ENCODE data around the gene SPN.

Gene SPN

GRCh38 chr16:29698042-29698441 is 35.0 kb downstream of the SPN start:
- POLR2A ChIA-PET: no interaction called here
- no peak for DNase-seq (ENCODE audit: low read depth, low spot score)
- TF ChIP-seq CTCF (IDR thresholded peaks at IDR 0.05; ENCODE audit: insufficient read depth, low read length, missing control alignments): no peak
- CTCF ChIA-PET: interaction anchor here (1.5 to 10.9 kb wide), 7 partner anchors 10 to 335 kb away, joined by 7 to 124 read pairs (median 22); partner anchors contain the start of gene TLCD3B
- H3K4me3 ChIP-seq (ENCODE audit: low read depth, low read length): no peak overlapping the region

- TF ChIP-seq CTCF (IDR thresholded peaks at IDR 0.05; ENCODE audit: insufficient read depth, low read length, missing control alignments): no peak
- DNase-seq (ENCODE audit: low read depth, low spot score): no peak
- POLR2A ChIA-PET: no interaction called here
- H3K4me3 ChIP-seq (ENCODE audit: low read depth, low read length): no peak overlapping the region
- CTCF ChIA-PET: interaction anchor here (1.0 to 10.9 kb wide), 13 partner anchors 8 to 334 kb away, joined by 3 to 124 read pairs (median 14); partner anchors contain the start of genes CDIPT, KIF22 and TLCD3B
These were observed 35.7 kb downstream of the SPN start for GRCh38 chr16:29698484-29699323.

- no peak for DNase-seq (ENCODE audit: low read depth, low spot score)
- ChIA-PET CTCF (interaction anchor here (0.9 to 10.9 kb wide), 30 partner anchors 9 to 356 kb away, joined by 3 to 124 read pairs (median 7); partner anchors contain the start of genes C16orf92, CDIPT, KCTD13 and KIF22), POLR2A (no interaction called here)
- H3K4me3 ChIP-seq (ENCODE audit: low read depth, low read length): no peak overlapping the region
- TF ChIP-seq CTCF (IDR thresholded peaks at IDR 0.05; ENCODE audit: insufficient read depth, low read length, missing control alignments): no peak
These were observed 36.5 kb downstream of the SPN start for GRCh38 chr16:29699324-29700219.

- ChIA-PET CTCF (interaction anchor here (0.7 to 10.9 kb wide), 30 partner anchors 10 to 586 kb away, joined by 3 to 124 read pairs (median 7); partner anchors contain the start of genes C16orf92, KCTD13, KIF22 and QPRT), POLR2A (no interaction called here)
- DNase-seq (ENCODE audit: low read depth, low spot score): peak; percentile 28
- peak; percentile 83 for TF ChIP-seq CTCF (IDR thresholded peaks at IDR 0.05; ENCODE audit: insufficient read depth, low read length, missing control alignments)
- no peak overlapping the region for H3K4me3 ChIP-seq (ENCODE audit: low read depth, low read length)
These were observed 37.4 kb downstream of the SPN start for GRCh38 chr16:29700253-29700987.

GRCh38 chr16:29701214-29701555 is 38.1 kb downstream of the SPN start:
- TF ChIP-seq CTCF (IDR thresholded peaks at IDR 0.05; ENCODE audit: insufficient read depth, low read length, missing control alignments): no peak
- DNase-seq (ENCODE audit: low read depth, low spot score): no peak
- CTCF ChIA-PET: interaction anchor here (0.7 to 10.9 kb wide), 18 partner anchors 11 to 586 kb away, joined by 3 to 124 read pairs (median 10); partner anchors contain the start of genes C16orf92, KIF22, QPRT and TLCD3B
- POLR2A ChIA-PET: no interaction called here
- no peak overlapping the region for H3K4me3 ChIP-seq (ENCODE audit: low read depth, low read length)
